Fibroblast of skin of back (primary cell): ENCODE data around the gene GRK4.

Source experiments
- DNase-seq: peaks from one replicate; pipeline ENCODE4 v3.0.0-alpha.2; 2013

Gene GRK4

DNA sequence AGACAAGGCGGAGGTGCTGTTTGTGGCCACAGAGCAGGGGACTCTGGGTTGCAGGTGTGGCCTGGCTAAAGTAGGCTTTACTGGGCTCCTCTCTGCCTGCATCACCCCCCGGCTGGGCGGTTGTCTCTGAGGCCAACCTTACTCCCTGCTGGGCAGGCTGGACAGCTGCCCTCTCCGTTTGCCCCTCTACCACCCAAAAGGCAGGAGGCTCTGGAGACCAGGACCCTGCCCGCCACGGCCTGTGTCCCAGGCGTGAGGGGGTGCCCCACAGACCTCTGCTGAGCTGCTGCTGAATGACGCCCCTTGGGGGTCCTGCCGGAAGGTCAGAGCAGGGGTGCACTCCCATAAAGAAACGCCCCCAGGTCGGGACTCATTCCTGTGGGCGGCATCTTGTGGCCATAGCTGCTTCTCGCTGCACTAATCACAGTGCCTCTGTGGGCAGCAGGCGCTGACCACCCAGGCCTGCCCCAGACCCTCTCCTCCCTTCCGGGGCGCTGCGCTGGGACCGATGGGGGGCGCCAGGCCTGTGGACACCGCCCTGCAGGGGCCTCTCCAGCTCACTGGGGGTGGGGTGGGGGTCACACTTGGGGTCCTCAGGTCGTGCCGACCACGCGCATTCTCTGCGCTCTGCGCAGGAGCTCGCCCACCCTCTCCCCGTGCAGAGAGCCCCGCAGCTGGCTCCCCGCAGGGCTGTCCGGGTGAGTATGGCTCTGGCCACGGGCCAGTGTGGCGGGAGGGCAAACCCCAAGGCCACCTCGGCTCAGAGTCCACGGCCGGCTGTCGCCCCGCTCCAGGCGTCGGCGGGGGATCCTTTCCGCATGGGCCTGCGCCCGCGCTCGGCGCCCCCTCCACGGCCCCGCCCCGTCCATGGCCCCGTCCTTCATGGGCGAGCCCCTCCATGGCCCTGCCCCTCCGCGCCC lies 110.0 kb downstream of the GRK4 start:
- DNase-seq: no peak

DNA sequence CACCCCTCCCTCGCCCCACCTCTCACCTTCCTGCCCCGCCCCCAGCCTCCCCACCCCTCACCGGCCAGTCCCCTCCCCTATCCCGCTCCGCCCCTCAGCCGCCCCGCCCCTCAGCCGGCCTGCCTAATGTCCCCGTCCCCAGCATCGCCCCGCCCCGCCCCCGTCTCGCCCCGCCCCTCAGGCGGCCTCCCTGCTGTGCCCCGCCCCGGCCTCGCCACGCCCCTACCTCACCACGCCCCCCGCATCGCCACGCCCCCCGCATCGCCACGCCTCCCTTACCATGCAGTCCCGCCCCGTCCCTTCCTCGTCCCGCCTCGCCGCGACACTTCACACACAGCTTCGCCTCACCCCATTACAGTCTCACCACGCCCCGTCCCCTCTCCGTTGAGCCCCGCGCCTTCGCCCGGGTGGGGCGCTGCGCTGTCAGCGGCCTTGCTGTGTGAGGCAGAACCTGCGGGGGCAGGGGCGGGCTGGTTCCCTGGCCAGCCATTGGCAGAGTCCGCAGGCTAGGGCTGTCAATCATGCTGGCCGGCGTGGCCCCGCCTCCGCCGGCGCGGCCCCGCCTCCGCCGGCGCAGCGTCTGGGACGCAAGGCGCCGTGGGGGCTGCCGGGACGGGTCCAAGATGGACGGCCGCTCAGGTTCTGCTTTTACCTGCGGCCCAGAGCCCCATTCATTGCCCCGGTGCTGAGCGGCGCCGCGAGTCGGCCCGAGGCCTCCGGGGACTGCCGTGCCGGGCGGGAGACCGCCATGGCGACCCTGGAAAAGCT lies 110.9 kb downstream of the GRK4 start, which contains the start of the genes HTT and HTT-AS:
HTT (plus strand) TSS at position 604 of the 768 bp plus-strand sequence; CDS start at position 749, 145 bp downstream.
HTT-AS (minus strand) TSS at position 461 of the 768 bp plus-strand sequence.
- DNase-seq: peak; percentile 90

GRCh38 chr4:3074846-3075651 lies 111.7 kb downstream of the GRK4 start:
- peak; percentile 75 for DNase-seq

DNA sequence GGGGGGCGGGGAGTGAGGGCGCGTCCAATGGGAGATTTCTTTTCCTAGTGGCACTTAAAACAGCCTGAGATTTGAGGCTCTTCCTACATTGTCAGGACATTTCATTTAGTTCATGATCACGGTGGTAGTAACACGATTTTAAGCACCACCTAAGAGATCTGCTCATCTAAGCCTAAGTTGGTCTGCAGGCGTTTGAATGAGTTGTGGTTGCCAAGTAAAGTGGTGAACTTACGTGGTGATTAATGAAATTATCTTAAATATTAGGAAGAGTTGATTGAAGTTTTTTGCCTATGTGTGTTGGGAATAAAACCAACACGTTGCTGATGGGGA lies 112.2 kb downstream of the GRK4 start:
- no peak for DNase-seq

DNA sequence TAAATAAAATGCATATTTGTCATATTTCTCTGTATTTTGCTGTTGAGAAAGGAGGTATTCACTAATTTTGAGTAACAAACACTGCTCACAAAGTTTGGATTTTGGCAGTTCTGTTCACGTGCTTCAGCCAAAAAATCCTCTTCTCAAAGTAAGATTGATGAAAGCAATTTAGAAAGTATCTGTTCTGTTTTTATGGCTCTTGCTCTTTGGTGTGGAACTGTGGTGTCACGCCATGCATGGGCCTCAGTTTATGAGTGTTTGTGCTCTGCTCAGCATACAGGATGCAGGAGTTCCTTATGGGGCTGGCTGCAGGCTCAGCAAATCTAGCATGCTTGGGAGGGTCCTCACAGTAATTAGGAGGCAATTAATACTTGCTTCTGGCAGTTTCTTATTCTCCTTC lies 114.4 kb downstream of the GRK4 start:
- no peak for DNase-seq

DNA sequence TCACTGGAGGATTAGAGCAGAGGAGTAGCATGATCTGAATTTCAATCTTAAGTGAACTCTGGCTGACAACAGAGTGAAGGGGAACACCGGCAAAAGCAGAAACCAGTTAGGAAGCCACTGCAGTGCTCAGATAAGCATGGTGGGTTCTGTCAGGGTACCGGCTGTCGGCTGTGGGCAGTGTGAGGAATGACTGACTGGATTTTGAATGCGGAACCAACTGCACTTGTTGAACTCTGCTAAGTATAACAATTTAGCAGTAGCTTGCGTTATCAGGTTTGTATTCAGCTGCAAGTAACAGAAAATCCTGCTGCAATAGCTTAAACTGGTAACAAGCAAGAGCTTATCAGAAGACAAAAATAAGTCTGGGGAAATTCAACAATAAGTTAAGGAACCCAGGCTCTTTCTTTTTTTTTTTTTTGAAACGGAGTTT lies 116.3 kb downstream of the GRK4 start:
- DNase-seq: no peak

DNA sequence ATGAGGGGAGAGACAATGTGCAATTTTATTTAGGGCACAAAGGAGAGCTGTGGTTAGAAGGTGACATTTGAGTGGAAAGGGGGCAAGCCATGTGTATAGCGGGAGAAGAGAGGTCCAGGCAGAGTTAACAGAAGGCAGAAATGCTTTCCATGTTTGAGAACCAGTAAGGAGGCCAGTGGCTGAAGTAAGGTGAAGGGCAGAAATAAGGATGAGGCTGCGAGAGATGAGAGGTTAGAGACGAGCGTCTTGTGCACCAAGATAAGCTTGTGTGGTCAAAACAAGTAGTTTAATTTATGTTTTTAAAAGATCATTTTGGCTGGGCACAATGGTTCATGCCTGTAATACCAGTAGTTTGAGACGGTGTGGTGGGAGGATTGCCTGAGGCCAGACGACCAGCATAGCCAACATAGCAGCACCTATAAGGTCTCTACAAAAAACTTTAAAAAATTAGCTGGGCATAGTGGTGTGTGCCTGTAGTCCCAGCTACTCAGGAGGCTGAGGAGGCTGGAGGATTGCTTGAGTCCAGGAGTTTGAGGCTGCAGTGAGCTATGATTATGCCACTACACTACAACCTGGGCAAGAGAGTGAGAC lies 119.6 kb downstream of the GRK4 start:
- DNase-seq: no peak

GRCh38 chr4:3083732-3084131 lies 120.4 kb downstream of the GRK4 start:
- no peak for DNase-seq

DNA sequence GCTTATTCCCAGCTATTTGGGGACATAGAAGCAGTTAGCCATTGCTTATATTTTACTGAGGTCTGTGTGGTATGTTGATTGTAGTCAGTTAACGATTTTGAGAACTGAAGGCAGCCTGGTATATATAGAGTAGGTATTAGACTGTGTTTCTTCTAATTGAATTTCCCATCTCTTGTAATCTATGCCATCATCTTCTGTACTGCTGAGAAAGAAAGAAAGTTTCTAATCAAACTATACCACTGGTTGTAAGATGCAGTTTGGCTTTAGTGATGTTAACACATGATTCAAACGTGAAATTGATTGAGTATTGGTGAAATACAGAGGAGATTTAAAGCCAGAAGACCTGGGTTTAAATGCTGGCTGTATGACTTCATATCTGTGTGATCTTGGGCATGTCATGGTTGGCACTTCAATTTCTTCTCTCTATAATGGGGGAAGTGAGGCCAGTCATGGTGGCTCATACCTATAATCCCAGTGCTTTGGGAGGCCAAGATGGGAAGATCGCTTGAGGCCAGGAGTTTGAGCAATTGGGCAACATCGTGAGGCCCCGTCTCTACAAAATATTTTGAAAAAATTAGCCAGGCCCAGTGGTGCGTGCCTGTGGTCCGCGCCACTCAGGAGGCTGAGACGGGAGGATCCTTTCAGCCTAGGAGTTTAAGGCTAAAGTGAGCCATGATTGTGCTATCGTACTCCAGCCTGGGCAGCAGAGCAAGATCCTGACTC lies 122.7 kb downstream of the GRK4 start:
- no peak for DNase-seq

DNA sequence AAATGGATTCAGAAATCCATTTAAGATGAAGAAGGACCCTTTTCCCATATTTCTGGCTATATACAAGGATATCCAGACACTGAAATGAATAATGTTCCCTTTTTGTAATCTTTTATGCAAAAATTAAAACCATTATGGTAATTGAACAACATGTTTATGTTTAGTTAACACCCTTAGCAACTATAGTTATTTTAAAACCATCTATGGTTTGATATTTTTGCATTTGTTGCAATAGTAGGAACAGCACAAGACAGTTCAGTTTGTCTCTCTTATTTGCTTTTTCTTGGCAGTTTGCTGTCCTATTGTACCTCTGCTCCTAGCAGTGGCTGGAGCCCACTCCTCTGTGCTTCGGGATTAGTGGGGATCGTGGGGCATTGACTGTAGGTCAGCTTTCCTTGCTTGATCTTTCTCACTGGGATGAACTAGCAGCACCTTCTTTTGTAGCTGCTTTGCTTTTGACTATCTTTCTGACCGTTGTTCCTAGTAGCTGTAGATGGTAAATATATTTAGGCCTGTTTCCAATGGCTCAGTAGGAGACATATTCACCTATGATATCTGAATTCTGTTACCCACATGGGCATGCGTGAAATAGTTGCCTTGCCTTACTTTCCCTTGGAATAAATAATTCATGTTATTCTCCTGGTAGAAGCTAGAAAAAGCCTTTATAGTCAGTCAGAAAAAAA lies 123.9 kb downstream of the GRK4 start:
- no peak for DNase-seq
